Uterus (tissue), 4 donors: ENCODE results near the gene KIAA1217. TPM values are rescaled to one million over a fixed set of nuclear protein-coding genes. Genes with fewer than 3 reads are reported as not detected.
"Not testable (repeated sequence)": the region's sequence is repeated elsewhere in the genome, so short reads cannot be mapped to it uniquely, and the experiment has no call there.

Source experiments
- DNase-seq, 2 donors: peaks; one replicate each; pipeline ENCODE4 v3.0.0-alpha.2; 2019 to 2020
- H3K27ac ChIP-seq, 2 donors: fragments of 200-600 bp; sonication (generic); 1 replicate in 1 of 2; 2 replicates in 1 of 2; pipeline ENCODE4 v1.5.1; 2016 to 2018
- H3K27me3 ChIP-seq, 2 donors: fragments of 200-600 bp; sonication (generic); one replicate each; pipeline ENCODE4 v1.5.1; 2018 to 2019; ENCODE audit warnings: control low read depth in 1 of 2
- H3K36me3 ChIP-seq, 2 donors: fragments of 200-600 bp; sonication (generic); one replicate each; pipeline ENCODE4 v1.5.1; 2019; ENCODE audit warnings: control low read depth in 1 of 2
- H3K4me1 ChIP-seq, 2 donors: fragments of 200-600 bp; sonication (generic); one replicate each; pipeline ENCODE4 v1.5.1; 2018 to 2019; ENCODE audit warnings: control low read depth in 1 of 2
- H3K4me3 ChIP-seq, 2 donors: fragments of 200-600 bp; sonication (generic); 1 replicate in 1 of 2; 2 replicates in 1 of 2; pipeline ENCODE4 v1.5.1; 2018 to 2019; ENCODE audit warnings: mild to moderate bottlenecking in 1 of 2
- H3K9me3 ChIP-seq, 2 donors: fragments of 200-600 bp; sonication (generic); one replicate each; pipeline ENCODE4 v1.5.1; 2019; ENCODE audit warnings: control low read depth in 1 of 2
- POLR2A ChIP-seq, 2 donors: fragments of 450-650 bp; IDR thresholded peaks; one replicate each; pipeline ENCODE4 v1.6.1; 2016; ENCODE audit warnings: antibody characterized with exemption in 2 of 2, mild to moderate bottlenecking in 1 of 2, moderate library complexity in 1 of 2
- intact Hi-C: fragments of 100-400 bp; cut with DNase I; formaldehyde crosslinking; loops from one replicate; pipeline ENCODE4 v1.15.1; 2023; ENCODE audit warnings: low total_unique reads
- total RNA-seq, 4 donors: library from RNA; depleted of rRNA in 3 of 4; stranded (reverse); fragments of >200 nt in 3 of 4; gene quantifications; one replicate each; pipeline versions ENCODE4 v1.1.0 to v1.2.4, GENCODE V29; 2014 to 2023
- TF ChIP-seq, protein P1 (sequence below), 4 experiments: fragments of 200-600 bp in 2 of 4; fragments of 450-650 bp in 2 of 4; sonication (generic) in 2 of 4; IDR thresholded peaks; one replicate each; pipeline ENCODE4 v1.5.1; 2016 to 2019; ENCODE audit warnings: antibody characterized with exemption in 4 of 4, mild to moderate bottlenecking in 2 of 4, moderate library complexity in 1 of 4
- donor health status: DM: yes; HTN: yes; CAD: no.

Gene KIAA1217
- total RNA-seq, 4 donors from 2014 or later, result 3.5 to 38.2 (median 11.6) TPM

DNA sequence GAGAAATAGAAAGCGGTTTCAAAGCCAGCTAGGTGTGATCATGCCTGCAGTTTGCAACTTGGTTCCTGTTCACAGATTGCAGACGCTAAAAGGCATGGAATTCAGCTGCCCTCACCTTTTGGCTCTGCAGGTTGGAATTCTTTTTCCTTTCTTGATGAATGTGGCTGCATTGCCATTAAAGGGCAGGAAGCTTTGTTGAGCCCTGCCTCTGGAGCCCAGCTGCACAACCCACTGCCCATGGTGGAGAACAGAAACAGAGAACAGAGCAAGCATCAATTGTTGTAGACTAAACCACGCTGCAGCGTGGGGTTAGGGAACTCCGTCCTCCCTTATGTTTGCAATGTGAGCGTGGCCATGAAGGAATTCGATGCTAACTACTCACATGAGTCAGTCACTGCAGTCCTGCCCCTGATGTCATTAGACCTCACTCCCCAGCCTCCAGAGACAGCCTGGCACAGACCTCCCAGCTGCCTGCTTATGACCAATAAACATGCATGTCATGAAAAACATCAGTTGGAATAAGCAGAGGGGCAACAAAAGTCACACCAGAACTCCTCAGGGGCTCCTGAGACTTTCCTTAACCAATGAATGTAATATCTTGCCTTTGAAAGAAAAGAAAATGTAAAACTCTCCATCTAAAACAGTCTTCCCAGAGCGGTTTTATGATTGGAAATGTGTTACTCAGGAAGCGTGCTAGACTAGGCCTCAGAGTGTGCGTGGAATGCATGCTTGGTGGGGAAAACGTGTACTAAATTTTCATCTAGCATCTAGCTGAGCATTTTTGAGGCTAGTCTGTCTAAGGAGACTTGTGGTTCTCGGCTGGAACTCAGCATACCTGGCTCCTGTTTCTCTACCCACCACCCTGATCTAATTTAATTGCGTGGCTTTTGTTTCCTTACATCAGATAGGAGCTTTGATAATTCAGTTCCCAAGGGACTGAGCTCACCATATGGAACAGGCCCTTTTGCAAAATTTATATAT is 232.2 kb downstream of the KIAA1217 start:
- H3K27me3 ChIP-seq, result no peaks in the 10 kb centered on the region
- no peak for DNase-seq
- H3K4me3 ChIP-seq, result no peak overlapping the region
- H3K9me3 ChIP-seq, result no peaks in the 10 kb centered on the region
- H3K4me1 ChIP-seq, result no peaks in the 10 kb centered on the region
- no peak overlapping the region for H3K27ac ChIP-seq
- no peak for TF ChIP-seq POLR2A (IDR thresholded peaks at IDR 0.05)
- TF ChIP-seq, protein P1, sequence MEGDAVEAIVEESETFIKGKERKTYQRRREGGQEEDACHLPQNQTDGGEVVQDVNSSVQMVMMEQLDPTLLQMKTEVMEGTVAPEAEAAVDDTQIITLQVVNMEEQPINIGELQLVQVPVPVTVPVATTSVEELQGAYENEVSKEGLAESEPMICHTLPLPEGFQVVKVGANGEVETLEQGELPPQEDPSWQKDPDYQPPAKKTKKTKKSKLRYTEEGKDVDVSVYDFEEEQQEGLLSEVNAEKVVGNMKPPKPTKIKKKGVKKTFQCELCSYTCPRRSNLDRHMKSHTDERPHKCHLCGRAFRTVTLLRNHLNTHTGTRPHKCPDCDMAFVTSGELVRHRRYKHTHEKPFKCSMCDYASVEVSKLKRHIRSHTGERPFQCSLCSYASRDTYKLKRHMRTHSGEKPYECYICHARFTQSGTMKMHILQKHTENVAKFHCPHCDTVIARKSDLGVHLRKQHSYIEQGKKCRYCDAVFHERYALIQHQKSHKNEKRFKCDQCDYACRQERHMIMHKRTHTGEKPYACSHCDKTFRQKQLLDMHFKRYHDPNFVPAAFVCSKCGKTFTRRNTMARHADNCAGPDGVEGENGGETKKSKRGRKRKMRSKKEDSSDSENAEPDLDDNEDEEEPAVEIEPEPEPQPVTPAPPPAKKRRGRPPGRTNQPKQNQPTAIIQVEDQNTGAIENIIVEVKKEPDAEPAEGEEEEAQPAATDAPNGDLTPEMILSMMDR (IDR thresholded peaks at IDR 0.05), result no peak
- H3K36me3 ChIP-seq, result no peaks in the 10 kb centered on the region
- intact Hi-C loops, result no loop called here

DNA sequence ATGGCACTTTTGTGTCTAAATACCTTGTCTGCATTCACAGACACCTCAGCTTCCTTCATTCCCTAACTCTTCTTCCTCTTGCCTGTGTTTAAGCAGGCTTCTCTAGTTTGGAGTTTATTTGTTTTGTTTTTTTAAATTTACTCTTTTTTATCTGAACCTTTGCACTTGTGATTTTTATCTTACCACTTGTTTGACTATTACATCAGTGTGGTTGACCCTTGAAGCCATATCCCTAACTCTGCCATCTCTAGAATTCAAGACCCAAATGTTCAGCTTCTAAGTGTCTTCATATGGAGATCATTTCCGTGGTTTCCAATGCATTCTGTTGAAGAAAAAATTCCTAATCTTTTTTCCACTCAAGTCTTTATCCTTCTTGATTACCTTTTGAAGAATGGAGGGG is 233.3 kb downstream of the KIAA1217 start:
- no peaks in the 10 kb centered on the region for H3K4me1 ChIP-seq
- no peaks in the 10 kb centered on the region for H3K36me3 ChIP-seq
- H3K27ac ChIP-seq, result no peak overlapping the region
- no peaks in the 10 kb centered on the region for H3K9me3 ChIP-seq
- no peak overlapping the region for H3K4me3 ChIP-seq
- intact Hi-C loops, result no loop called here
- DNase-seq, result no peak
- TF ChIP-seq POLR2A (IDR thresholded peaks at IDR 0.05), result no peak
- TF ChIP-seq, protein P1 (IDR thresholded peaks at IDR 0.05), result no peak
- no peaks in the 10 kb centered on the region for H3K27me3 ChIP-seq

DNA sequence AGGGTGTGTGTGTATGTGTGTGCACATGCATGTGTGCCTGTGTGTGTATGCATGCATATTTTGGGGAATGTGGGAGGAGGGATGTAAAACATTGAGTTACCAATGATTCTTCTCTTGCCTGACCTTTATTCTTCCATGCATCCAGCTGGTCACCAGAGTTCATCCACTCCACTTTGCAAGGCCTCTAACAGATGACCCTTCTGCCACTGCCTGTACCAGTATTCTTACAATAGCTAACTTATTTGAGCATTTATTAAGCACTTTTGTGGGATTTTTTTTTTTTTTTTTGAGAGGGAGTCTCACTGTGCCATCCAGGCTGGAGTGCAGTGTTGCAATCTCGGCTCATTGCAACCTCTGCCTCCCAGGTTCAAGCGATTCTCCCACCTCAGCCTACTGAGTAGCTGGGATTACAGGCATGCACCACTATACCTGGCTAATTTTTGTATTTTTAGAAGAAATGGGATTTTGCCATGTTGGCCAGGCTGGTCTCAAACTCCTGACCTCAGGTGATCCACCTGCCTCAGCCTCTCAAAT is 233.8 kb downstream of the KIAA1217 start:
- H3K36me3 ChIP-seq, H3K4me1 ChIP-seq, intact Hi-C loops, H3K27me3 ChIP-seq, H3K27ac ChIP-seq, H3K9me3 ChIP-seq, DNase-seq, H3K4me3 ChIP-seq: not testable (repeated sequence)

DNA sequence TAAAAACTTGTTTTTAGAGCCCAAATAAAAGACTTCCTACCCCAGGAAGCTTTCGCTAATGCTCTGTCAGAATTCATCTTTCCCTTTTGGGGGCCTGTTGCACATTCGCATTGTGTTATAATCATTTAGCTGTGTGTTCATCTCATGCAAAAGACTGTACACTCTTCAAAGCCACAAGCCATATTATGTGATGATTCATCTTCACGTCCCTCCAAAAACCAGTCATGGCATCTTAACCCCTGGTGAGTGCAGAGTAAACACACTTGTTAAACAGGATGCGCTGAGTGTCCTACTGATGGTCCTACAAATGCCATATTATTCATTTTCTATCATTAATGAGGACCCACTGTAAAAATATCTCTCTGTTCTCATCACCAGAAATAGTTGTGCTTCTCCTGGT is 235.4 kb downstream of the KIAA1217 start:
- intact Hi-C loops, result no loop called here
- TF ChIP-seq POLR2A (IDR thresholded peaks at IDR 0.05), result no peak
- TF ChIP-seq, protein P1 (IDR thresholded peaks at IDR 0.05), result no peak
- H3K4me3 ChIP-seq, result no peak overlapping the region
- H3K9me3 ChIP-seq, result no peaks in the 10 kb centered on the region
- H3K36me3 ChIP-seq, result no peaks in the 10 kb centered on the region
- no peaks in the 10 kb centered on the region for H3K27me3 ChIP-seq
- DNase-seq, result no peak
- no peaks in the 10 kb centered on the region for H3K4me1 ChIP-seq
- no peak overlapping the region for H3K27ac ChIP-seq

DNA sequence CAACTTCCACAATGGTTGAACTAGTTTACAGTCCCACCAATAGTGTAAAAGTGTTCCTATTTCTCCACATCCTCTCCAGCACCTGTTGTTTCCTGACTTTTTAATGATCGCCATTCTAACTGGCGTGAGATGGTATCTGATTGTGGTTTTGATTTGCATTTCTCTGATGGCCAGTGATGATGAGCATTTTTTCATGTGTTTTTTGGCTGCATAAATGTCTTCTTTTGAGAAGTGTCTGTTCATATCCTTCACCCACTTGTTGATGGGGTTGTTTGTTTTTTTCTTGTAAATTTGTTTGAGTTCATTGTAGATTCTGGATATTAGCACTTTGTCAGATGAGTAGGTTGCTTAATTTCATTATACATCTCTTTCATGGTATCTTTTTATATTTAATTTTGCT is 237.0 kb downstream of the KIAA1217 start:
- H3K27me3 ChIP-seq, H3K4me3 ChIP-seq, intact Hi-C loops, H3K36me3 ChIP-seq, DNase-seq, H3K4me1 ChIP-seq, H3K27ac ChIP-seq, H3K9me3 ChIP-seq: not testable (repeated sequence)

DNA sequence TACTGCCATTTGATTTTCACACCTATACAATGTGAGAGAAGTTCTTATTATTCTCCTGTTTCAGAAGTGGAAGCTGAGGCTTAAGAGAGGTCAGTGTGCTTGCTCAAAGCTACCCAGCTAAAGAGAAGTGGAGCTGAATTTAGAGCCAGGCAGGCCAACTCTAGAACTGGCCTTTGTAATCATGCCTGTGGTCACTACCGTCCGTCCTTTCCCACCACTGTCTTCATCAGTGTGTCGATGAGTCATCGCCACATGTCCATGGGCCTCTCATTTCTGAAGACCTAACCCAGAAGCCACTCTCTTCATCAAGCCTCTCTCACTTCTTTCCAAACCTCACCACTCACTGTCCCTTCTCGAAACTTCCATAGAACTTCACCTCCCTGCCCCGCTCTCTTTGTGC is 237.8 kb downstream of the KIAA1217 start:
- Histone ChIP-seq H3K36me3 (no peaks in the 10 kb centered on the region), H3K4me3 (no peak overlapping the region), H3K27ac (no peak overlapping the region), H3K9me3 (no peaks in the 10 kb centered on the region), H3K4me1 (no peaks in the 10 kb centered on the region), H3K27me3 (no peaks in the 10 kb centered on the region)
- intact Hi-C loops, result no loop called here
- DNase-seq, result no peak
- TF ChIP-seq, protein P1 (IDR thresholded peaks at IDR 0.05), result no peak
- TF ChIP-seq POLR2A (IDR thresholded peaks at IDR 0.05), result no peak
